ENCODE measurements around the gene SLC25A26.
A peak's percentile ranks its signal among the peaks of the same experiment; 100 is the strongest.

The SLC25A26 gene

GRCh38 chr3:66220602-66221377 lies at the start of gene SLC25A26:
Gene SLC25A26, plus strand, starts transcription at chr3:66221001. Its CDS starts 94 bp downstream, at chr3:66221095.
- TF ChIP-seq CTCF (IDR thresholded peaks at IDR 0.05): no peak
- peak; percentile 97 for DNase-seq (ENCODE audit: low spot score)
- peak within 1 kb of the TSS; percentile 98 for H3K4me3 ChIP-seq
- peak within 1 kb of the TSS; percentile 53 to 88 for H3K27ac ChIP-seq

GRCh38 chr3:66172394-66172793 lies 48.4 kb upstream of the SLC25A26 start:
- no peak for TF ChIP-seq CTCF (IDR thresholded peaks at IDR 0.05)
- Histone ChIP-seq H3K4me3 (no peak overlapping the region), H3K27ac (no peak overlapping the region)
- no peak for DNase-seq (ENCODE audit: low spot score)

GRCh38 chr3:66177026-66177425 lies 43.8 kb upstream of the SLC25A26 start:
- no peak for DNase-seq (ENCODE audit: low spot score)
- Histone ChIP-seq H3K4me3 (no peak overlapping the region), H3K27ac (no peak overlapping the region)
- no peak for TF ChIP-seq CTCF (IDR thresholded peaks at IDR 0.05)

GRCh38 chr3:66178206-66178605 lies 42.6 kb upstream of the SLC25A26 start:
- no peak overlapping the region for H3K27ac ChIP-seq
- TF ChIP-seq CTCF (IDR thresholded peaks at IDR 0.05): no peak
- no peak overlapping the region for H3K4me3 ChIP-seq
- DNase-seq (ENCODE audit: low spot score): no peak

- no peak for DNase-seq (ENCODE audit: low spot score)
- no peak for TF ChIP-seq CTCF (IDR thresholded peaks at IDR 0.05)
- Histone ChIP-seq H3K4me3 (no peak overlapping the region), H3K27ac (no peak overlapping the region)
Observed at GRCh38 chr3:66179793-66180192, 41.0 kb upstream of the SLC25A26 start.

- Histone ChIP-seq H3K4me3 (no peak overlapping the region), H3K27ac (no peak overlapping the region)
- no peak for TF ChIP-seq CTCF (IDR thresholded peaks at IDR 0.05)
- DNase-seq (ENCODE audit: low spot score): no peak
Observed at GRCh38 chr3:66181764-66182163, 39.0 kb upstream of the SLC25A26 start.

GRCh38 chr3:66182246-66182645 lies 38.6 kb upstream of the SLC25A26 start:
- TF ChIP-seq CTCF (IDR thresholded peaks at IDR 0.05): no peak
- no peak overlapping the region for H3K4me3 ChIP-seq
- DNase-seq (ENCODE audit: low spot score): no peak
- no peak overlapping the region for H3K27ac ChIP-seq
